NAMALWA (cell line): Measurements from ENCODE around the gene GAB1.

Experiments
- DNase-seq: peaks from one replicate; pipeline ENCODE4 v3.0.0-alpha.2; 2015; ENCODE audit warnings: low spot score

GAB1 gene

DNA sequence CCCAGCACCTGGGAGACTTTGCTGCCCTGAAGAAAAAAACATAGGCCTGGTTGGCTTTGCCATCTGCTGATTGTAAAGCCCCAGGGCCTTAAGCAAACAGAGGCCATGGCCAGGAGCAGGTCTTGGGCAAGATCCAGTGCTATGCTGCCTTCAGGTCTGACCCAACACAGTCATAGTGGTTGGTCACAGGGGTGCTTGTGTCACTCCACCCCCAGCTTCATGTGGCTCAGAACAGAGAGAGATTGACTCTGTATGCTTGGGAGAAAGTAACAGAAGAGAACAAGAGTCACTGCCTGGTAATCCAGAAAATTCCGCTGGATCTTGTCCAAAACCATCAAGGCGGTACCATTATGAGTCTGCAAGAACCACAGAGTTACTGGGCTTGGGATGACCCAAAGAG lies 152.4 kb downstream of the GAB1 start:
- DNase-seq: no peak

DNA sequence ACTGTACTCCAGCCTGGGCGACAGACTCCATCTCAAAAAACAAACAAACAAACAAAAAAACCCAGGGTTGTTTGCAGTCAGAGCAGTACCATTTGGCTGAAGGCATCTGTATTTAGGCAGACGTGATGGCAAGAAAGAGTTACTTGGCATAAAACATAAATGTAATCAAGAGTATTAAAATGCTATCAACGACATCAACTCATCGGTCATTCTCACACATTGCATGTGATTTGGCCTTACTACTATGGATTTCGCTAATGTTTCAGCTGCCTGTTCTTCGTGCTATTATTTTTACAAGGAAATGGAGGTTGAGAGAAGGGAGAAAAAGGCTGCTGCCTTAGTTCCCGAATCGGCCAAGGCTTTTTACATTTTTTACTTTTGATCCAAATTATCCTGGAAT lies 161.3 kb downstream of the GAB1 start:
- no peak for DNase-seq

DNA sequence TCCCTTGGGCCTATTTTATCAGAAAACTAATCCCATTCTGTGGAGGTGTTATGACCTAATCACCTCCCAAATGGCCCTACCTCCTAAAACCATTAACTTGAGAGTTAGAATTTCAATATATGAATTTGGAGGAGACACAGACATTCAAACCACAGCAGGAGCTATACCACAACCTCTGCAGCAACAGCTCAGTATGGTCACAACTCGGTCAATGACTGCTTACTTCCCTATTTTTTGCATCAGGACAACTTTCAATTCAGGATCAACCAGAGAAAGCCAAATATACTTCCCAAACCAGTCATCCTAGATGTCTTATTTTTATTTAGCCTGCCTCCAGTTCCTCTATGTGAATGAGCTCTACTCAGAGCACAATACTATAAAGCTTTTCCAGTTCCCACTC lies 165.6 kb downstream of the GAB1 start:
- no peak for DNase-seq

DNA sequence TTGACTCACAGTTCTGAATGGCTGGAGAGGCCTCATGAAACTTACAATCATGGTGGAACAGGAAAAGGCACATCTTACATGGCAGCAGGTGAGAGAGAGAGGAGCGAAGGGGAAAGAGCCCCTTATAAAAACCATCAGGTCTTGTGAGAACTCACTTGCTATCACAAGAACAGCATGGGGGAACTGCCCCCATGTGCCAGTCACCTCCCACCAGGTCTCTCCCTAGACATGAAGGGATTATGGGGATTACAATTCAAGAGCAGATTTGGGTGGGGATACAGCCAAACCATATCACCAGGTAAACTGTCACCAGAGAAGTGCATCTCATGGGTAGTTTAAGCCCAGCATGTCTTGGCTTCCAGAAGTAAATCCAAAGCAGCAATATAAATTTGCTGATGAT lies 169.4 kb downstream of the GAB1 start:
- no peak for DNase-seq

DNA sequence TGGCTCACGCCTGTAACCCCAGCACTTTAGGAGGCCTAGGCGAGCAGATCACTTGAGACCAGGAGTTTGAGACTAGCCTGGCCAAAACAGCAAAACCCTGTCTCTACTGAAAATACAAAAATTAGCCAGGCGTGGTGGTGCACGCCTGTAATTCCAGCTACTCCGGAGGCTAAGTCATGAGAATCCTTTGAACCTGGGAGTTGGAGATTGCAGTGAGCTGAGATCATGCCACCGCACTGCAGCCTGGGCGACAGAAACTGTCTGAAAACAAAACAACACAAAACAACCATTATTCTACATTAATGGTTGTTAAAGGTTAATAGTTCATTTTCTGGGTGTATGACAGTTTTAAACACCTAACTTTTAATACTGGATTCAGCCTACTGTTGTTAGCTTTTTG lies 175.2 kb downstream of the GAB1 start:
- no peak for DNase-seq

DNA sequence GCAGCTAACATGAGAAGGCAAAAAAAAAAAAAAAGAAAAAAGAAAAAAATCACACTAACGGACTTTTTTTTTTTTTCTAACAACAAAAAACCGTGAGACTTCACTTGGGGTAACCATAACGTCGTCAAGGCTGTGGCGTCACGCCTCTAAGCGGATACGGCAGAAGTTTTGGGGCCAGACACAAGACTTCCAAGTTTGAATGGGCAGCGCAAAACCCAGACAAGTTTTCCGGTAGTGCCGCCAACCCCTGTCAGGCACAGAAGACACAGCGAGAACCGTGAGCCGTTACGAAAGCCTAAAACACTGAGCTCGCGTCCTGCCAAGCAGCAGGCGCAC lies 176.3 kb downstream of the GAB1 start:
- no peak for DNase-seq

DNA sequence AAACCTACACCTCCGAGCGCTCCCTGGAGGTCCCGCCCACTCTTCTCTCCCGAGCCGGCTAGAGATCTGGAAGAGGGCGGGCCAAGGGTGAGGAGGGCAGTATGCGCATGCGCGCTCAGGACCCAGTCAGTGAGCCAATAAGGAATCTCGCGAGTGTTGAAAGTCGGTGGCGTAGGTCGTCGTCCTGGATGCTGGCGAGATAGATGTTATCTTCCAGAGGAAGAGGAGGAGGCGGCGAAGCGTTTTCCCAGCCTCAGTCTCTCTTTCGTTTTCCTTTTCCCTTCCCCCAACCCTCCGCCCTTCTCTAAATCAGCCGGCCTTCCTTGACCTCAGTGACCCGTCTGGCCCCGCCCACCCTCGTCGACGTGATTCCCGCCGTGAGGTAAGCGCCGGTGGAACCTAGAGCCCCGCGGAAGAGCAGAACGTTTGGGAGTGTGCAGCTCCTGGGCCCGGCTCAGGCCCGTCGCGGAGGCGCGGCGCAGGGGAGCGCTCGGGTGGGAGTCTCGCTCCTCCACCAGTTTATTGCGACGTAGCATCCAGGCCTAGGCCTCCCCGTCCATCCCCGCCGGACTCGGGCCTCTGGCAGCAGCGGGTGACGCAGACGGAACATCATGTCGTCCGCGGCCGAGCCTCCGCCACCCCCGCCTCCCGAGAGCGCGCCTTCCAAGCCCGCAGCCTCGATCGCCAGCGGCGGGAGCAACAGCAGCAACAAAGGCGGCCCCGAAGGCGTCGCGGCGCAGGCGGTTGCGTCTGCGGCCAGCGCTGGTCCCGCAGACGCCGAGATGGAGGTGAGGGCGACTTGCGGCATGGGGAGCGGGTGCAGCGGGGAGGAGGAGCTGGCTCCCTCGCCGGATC lies 176.9 kb downstream of the GAB1 start, which contains the start of gene SMARCA5:
Gene SMARCA5, plus strand, starts transcription at position 389 of the 855 bp plus-strand sequence. Its CDS starts 223 bp downstream, at position 612.
- peak; percentile 99 for DNase-seq

DNA sequence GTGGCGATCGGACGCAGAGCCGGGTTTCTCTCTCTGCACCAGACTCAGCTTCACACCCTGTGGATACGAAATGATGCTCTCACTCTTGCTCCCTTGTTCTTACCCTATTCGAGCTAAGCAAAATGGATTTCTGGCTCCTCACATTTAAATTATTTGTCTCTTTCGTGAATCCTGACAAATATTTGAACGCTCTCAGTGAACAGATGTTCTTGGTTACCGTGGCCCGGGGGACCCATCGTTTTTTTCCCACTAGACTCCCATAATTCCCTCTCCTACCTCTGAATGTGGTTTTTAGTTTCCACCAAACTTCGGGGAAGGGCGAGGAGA lies 177.5 kb downstream of the GAB1 start:
- DNase-seq: no peak

DNA sequence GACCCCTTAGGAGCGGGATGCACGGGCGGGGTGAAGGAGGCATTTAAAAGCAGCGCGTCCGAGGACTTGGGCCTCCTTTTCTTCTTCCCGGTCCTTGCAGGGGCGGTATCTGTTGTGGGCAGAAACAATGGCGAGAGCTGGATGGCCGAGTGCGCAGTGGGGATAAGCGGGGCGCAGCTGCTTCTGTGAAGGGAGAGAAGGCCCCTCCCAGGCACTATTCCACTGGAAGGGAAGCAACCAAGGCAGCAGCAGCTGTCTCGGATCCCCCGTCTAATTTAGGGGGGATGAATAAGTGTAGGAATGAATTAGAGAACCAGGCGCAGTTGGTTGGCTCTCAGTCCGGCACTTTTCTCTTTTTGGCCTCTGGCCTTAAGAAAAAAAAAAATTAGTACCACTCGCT lies 177.8 kb downstream of the GAB1 start:
- peak; percentile 47 for DNase-seq

DNA sequence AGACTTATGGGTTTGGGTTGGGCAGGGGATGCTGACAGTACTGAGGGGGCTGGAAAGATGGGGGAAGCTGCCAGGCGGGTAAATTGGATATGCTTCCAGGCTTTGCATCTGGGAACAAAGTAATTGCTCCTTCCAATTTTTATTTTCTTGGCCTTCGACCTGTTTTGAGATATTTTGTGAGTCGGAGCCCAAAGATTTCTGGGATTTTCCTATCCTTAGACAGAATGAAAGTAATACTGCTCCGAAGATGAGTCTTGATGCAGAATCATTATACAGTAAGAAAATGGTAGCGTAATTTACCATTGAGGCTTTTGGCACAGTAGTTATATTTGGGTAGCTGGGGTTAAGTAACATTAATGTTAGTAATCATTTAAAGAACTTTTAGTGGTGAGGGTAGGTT lies 178.2 kb downstream of the GAB1 start:
- DNase-seq: no peak

DNA sequence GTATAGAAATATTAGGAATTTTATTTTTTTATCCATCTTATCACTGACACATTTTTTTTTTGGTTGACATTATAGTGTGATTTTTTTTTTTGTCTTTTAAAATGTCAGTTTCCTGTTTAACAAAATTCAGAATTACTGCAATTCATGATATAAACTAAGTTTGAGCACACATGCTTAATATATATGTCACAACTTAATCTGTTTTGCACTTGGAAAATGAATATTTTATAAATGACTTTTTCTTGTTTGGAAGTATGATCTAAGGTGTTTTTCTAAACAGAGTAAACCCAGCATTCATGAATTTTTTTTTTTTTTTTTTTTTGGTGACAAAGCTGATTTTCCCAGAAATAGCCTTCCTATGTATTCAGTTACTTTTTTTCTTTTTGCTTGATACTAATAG lies 179.2 kb downstream of the GAB1 start:
- no peak for DNase-seq

DNA sequence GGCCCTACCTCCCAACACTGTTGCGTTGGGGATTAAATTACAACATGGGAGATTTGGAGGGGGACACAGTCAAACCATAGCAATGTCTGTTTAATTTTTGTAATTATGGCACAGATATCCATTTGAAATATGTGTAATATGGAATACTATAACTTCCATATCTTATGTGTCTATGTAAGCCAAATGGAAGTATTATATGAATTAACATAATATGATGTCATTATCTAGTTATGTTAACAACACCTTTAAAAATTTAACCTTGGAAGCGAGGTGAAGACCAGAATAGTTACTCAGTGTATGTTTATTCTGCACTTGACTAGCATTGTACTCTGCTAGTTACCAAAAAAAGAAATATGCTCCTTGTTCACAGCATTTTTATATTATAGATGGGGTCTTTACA lies 181.1 kb downstream of the GAB1 start:
- DNase-seq: no peak
